ENCODE data around the gene SDC1.

SDC1 gene

DNA sequence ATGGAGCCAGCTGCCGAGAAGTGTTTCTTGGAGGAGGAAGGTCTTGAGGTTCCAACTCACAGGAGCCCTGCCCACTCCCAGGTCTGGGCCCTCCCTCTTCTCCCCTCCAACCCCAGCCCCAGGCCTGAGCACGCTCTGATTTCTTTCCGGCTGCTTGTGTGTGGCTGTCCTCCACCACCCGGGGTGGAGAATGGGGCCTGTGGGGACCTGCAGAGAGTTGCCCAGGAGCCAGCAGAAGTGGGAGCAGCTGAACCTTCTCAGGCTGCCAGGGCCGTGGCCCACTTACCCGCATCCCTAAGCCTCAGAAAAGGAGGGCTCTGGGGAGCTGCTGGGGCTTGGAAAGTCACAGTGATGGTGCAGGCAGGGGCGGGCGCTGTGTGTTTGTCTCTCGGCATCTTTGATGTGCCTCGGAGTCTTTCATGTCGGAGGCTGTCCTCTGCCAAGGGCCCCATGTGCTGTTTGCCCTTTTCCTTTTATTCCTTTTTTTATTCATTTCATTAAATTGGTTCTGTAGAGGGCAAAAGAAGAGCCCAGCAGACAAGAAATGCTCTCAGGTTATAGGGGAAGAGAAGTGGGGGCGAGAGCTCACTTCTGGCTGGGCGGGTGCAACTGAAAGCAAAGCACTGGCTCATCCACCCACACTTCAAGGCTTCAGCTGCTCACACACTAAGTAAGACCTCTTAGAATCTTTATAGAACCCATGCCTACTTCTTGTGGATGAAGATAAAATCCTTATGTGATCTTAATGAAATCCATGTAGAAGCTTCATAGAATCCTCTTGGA, 52.5 kb downstream of the SDC1 start:
- TF ChIP-seq JUND (IDR thresholded peaks at IDR 0.05; ENCODE audit: low read depth) = no peak
- in situ Hi-C loops (cut with HindIII; ENCODE audit: low pct_unique_long_range_greater_than_20kb, low sequenced_read_pairs) = no loop called here
- no peak for DNase-seq (ENCODE audit: low read depth in 1 of 2, low spot score in 1 of 2)

DNA sequence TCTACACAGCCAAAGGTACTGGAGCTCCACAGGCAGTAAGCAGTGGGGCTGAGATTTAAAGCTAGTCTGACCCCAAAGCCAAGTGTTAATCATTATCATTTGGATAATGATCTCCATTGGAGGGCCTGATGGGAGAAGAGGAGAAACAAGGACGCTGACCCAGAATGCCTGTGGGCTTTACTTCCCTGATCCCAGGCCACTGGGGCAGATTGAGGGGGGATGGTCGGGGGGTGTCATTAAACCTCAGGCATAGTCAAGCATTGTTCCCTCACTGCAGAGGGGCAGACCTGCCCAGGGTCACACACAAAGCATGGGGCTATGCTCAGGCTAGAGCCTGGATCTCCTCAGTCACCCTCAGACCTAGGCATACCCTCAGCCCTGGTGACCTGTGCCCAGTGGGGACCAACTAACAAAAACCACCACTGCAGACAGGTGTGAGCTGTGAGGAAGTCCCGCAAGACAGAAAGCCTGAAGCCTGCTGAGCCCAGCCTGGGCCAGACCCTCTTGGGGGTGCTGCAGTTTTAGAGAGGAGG, 53.4 kb downstream of the SDC1 start:
- no peak for DNase-seq (ENCODE audit: low read depth in 1 of 2, low spot score in 1 of 2)
- no peak for TF ChIP-seq JUND (IDR thresholded peaks at IDR 0.05; ENCODE audit: low read depth)
- in situ Hi-C loops (cut with HindIII; ENCODE audit: low pct_unique_long_range_greater_than_20kb, low sequenced_read_pairs) = no loop called here

DNA sequence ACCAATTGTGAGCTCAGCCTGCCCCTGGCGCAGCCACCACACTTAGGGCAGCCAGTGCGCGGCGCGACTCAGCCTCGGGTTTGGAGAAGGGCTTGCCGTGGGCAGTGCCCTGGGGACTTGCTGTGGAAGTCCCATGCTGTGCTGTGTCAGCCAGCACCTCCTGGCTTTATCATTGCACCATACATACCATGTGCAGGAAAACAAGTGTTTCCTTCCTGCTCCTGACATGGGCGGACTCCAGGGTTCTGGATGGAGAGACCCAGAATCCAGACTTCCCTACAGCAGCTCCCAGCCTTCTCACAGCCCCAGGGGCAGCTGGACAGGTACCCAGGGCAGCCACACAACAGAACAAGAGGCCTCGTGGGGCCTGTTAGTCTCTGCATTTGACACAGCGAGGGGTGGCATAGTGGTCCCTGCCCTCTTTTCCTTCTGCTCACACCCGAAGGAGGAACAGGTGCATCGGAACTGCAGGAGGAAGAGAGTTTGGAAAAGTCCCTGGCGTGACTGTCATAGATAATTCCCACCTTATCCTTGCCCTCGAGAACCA, 54.2 kb downstream of the SDC1 start:
- in situ Hi-C loops (cut with HindIII; ENCODE audit: low pct_unique_long_range_greater_than_20kb, low sequenced_read_pairs) = no loop called here
- no peak for TF ChIP-seq JUND (IDR thresholded peaks at IDR 0.05; ENCODE audit: low read depth)
- DNase-seq (ENCODE audit: low read depth in 1 of 2, low spot score in 1 of 2) = no peak

DNA sequence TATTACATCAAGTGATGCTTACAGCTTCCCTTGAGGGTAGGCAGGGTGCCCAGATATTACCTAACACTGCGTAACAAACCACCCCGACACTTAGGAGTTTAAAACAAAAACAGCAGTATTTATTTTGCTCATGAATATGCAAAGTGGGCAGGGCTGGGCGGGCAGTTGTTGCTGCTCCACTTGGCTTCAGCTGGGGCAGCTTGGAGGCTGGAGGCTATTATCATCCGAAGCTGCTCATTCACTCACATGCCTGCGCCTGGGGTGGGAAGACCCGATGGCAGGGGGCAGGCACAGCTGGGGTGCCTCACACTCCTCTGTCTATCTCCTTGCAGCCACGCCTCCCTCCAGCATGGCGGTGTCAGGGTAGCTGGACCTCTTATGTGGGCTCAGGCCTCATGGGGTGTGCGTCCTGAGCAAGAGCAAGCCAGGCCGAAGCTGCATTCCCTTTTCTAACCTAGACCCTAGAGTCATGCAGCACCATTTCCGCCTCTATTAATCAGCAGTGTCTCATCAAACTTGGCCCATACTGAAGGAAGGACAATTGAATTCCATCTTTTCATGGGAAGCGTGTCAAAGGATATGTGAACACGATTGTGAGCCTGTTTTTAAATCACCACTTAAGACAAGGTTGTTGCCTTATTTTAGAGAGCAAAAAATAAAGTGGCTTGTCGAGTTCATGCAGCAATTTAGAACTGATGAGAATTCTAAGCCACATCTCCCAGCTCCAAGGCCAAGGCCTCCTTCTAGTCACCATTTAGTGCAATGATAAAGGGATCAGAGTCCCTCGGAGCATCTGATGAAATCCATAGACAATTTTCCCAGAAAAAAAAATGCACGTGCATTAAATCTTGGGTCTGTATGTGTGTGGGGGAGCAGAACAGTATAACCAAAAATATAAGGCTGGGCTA, 54.9 kb downstream of the SDC1 start:
- in situ Hi-C loops (cut with HindIII; ENCODE audit: low pct_unique_long_range_greater_than_20kb, low sequenced_read_pairs) = no loop called here
- DNase-seq (ENCODE audit: low read depth in 1 of 2, low spot score in 1 of 2) = no peak

DNA sequence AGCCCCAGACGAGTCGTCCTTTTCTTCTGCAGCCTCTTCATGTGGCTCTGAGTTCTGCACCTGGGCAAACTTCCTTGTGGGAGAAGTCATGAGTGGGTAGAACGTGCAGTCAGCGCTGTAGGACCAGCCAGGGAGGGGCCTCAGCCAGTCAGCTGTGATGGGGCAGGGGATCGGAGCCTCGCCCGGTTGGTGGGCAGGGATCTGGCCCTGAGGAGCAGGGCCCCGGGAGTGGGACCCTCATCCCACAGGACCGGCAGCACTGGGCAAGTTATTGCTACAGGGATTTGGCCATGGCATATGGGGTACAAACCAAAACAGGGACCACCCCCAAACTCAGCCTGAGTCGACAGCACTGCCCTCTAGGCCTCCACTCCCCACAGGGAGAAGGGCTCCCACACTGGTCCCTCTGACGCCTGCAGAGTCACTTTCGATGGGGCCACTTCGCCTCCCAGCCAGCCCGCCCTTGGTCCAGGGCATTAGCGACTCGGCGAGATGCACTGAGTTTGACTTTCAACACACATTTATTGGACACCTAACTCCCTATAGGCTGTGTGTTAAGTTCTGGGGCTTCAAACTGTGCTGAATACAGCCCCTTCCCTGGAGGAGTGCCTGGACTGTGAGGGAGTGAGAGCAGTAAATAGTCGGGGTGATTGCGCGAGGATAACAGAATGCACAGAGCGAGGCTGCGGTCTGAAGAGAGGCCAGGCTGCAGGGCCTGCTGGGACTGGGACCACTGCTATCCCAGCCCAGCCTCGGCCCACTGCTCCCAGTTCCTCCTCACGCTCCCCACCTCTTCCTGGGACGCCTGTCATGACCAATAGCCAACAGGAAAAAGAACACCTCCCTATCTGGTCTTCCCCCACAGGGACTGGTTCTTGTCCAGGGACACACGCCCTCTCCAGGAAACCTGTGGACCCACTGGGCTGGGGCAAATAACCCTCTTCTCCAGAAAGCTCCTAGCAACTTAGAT, 55.9 kb downstream of the SDC1 start:
- DNase-seq (ENCODE audit: low read depth in 1 of 2, low spot score in 1 of 2) = no peak
- in situ Hi-C loops (cut with HindIII; ENCODE audit: low pct_unique_long_range_greater_than_20kb, low sequenced_read_pairs) = no loop called here
- TF ChIP-seq JUND (IDR thresholded peaks at IDR 0.05; ENCODE audit: low read depth) = no peak

More for the DNA sequence above, 54.9 kb downstream of the SDC1 start:
- no peak for TF ChIP-seq JUND (IDR thresholded peaks at IDR 0.05; ENCODE audit: low read depth)

DNA sequence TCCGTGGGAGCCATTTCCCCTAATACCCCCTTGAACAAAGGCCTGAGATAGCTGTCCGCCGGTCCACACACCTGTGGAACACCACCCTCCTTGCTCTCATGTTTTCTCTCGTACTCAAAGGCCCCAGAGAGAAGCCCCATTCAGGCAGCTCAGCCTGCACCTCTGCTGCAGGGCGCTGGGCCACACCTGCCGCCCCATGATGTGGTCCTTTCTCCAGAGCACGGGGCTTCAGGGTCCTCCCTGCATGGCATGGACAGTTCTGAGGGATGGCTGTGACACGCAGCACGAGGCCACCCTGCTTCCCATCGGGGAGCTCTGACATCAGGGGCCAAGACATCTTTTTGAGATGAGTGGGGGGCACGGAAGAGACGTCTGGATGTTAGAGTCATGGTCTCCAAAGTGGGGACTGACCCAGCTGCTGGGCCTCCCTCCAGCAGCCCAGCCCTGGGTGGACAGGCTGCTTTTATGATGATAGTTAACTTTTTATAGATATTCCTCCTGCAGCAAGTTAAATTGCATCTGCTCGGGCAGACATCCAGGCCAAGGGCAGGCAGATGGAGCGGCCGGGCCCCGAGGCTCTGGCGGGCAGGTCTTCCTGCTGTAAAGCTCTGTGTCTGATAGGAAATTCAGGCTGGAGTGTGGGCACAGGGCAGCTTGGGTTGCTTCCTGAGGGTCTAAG, 56.7 kb downstream of the SDC1 start:
- DNase-seq (ENCODE audit: low read depth in 1 of 2, low spot score in 1 of 2) = no peak
- no peak for TF ChIP-seq JUND (IDR thresholded peaks at IDR 0.05; ENCODE audit: low read depth)
- in situ Hi-C loops (cut with HindIII; ENCODE audit: low pct_unique_long_range_greater_than_20kb, low sequenced_read_pairs) = no loop called here

DNA sequence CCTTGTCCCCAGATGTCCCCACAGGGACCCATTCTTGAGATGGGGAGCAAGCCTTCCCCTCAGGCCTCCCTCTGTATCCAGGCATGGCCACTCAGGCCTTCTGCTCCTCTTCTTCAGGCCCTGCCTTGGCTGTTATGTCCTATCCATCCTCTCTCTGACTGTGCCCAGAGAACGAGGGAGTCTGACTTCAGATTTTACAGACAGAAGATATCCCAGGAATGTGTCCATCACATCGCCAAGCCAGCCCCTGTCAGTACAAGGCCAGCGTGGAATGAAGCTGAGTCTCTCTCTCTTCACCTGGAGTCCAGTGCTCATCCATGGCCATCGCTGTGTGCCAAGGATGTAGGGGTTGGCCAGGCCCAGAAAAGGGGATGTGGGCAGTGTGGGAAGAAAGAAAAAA, 57.6 kb downstream of the SDC1 start:
- in situ Hi-C loops (cut with HindIII; ENCODE audit: low pct_unique_long_range_greater_than_20kb, low sequenced_read_pairs) = no loop called here
- no peak for TF ChIP-seq JUND (IDR thresholded peaks at IDR 0.05; ENCODE audit: low read depth)
- DNase-seq (ENCODE audit: low read depth in 1 of 2, low spot score in 1 of 2) = no peak

DNA sequence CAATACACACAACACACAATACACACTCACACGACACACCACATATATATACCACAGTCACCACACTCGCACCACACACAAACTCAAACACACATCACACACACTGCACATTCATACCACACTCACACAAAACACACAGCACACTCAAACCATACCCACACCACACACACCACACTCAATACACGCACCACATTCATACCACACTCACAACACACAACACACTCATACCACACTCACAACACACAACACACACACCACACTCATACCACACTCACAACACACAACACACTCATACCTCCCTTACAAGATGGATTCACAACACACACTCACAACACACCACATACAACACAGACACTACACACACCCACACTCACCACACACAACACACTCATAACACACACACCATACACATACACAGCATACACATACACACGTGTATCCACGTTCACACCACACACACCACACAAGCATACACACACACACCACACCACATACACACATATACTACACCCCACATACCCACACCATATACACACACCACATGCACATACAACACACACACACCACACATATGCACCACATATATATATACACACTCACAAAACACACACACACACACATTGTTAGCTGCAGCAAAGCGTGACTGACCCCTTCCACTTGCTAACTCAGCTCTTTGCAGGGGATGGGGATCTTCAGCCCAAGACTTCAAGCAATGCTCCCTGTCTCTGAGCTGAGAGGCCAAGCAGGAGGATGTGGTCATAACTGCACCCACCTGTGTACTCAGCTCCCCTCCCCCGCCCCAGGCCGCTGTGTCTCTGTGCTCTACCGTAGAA, 59.0 kb downstream of the SDC1 start:
- in situ Hi-C loops (cut with HindIII; ENCODE audit: low pct_unique_long_range_greater_than_20kb, low sequenced_read_pairs) = no loop called here
- no peak for DNase-seq (ENCODE audit: low read depth in 1 of 2, low spot score in 1 of 2)
- no peak for TF ChIP-seq JUND (IDR thresholded peaks at IDR 0.05; ENCODE audit: low read depth)

DNA sequence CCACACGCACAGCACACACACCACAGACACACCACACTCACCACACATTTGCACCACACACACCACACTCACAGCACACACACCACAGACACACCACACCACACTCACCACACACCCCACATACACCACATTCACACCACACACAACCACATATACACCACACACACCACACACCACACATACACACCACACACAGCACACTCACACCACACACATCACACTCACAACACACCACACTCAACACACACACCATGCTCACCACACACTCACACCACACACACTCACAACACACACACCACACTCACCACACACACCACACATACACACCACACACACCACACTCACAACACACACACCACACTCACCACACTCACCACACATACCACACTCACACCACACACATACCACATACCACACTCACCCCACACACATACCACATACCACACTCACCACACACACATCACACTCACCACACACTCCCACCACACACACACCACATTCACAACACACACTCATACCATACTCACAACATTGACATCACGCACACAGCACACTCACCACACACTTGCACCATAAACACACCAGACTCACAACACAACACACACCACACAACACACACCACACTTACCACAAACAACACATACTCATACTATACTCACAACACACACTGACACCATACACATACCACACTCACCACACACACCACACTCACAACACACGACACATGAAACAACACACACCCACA, 60.0 kb downstream of the SDC1 start:
- TF ChIP-seq JUND (IDR thresholded peaks at IDR 0.05; ENCODE audit: low read depth) = no peak
- in situ Hi-C loops (cut with HindIII; ENCODE audit: low pct_unique_long_range_greater_than_20kb, low sequenced_read_pairs) = no loop called here
- no peak for DNase-seq (ENCODE audit: low read depth in 1 of 2, low spot score in 1 of 2)

Data from T47D (cell line).